Activated CD4-positive, CD25-positive, alpha-beta regulatory T cell (primary cell): ENCODE measurements around the gene BOLA3.
"Not testable (repeated sequence)": the region's sequence is repeated elsewhere in the genome, so short reads cannot be mapped to it uniquely, and the experiment has no call there.

Experiments
- DNase-seq, 4 experiments: peaks; one replicate each; lab custom pipeline; 2025; lab: John Stamatoyannopoulos, UW

Gene BOLA3, protein sequence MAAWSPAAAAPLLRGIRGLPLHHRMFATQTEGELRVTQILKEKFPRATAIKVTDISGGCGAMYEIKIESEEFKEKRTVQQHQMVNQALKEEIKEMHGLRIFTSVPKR

DNA sequence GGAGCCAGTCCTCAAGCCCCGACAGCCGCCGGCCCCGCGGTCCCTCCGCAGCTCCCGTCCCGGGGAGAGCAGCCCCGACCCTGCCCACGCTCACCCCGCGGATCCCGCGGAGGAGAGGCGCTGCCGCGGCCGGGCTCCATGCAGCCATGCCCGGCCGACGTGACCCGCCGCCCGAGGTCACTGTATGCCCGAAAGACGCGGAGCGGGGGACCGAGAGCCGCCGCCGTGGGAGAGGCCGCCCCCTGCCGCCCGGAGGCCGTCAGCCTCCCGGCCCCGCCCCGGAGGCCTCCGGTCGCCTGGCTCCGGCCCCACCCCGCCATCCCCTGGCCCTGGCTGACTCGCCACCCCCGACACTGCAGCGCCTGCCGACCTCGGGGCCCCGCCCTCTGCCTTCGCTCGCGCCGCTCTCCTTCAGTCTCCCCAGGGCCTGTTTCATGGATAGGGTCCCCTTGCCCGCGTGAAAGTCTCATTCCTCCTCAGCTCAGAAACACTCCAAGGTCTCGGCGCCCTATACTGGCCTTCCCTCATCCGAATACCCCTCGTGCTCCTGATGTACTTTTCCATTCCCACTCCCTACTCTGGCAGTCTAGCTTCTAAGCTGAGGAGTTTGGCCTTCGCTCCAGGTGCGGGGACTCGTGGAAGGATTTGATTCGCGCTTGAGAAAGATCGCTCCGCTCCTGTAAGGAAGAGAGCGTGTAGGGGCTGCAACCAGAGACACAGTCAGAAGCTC, at the start of gene BOLA3:
Gene BOLA3 (minus strand): TSS at position 186 of the 730 bp plus-strand sequence. CDS start 38 bp downstream, at position 148.
- peak; percentile 67 to 71 (median 70) for DNase-seq

DNA sequence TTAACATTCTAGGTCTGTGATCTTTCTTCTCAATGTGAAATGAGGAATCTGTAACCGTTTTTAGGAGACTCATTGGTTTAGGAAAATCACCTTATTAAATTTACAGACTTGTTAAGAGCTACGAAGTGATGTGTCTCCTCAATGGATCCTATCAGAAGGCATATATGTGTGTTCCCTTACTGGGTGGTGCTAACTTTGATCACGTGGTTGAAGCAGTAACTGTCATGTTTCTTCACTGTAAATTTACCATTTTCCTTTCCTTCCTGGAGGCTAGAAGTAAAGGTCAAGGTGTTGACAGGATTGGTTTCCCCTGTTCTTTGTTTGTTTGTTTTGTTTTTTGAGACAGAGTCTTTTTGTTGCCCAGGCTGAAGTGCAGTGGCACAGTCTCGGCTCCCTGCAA, 49.3 kb upstream of the BOLA3 start:
- no peak for DNase-seq

DNA sequence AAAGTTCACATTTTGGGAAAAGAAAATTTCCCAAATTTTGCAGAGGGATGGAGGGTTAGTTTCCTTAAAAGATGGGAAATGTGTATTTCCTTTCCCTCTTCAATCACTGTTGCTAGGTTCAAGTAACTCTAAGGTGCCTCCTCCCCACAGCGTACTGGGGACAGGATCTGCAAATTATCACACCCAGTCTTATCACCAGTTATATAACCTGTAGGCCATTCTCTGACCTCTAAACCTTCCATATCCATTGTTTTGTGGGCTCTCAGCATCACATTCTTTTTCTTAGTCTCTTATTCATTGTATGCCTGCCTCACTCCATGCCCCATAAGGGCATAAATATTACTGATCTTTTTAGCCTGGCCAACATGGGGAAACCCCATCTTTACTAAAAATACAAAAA, 47.1 kb upstream of the BOLA3 start:
- no peak for DNase-seq

DNA sequence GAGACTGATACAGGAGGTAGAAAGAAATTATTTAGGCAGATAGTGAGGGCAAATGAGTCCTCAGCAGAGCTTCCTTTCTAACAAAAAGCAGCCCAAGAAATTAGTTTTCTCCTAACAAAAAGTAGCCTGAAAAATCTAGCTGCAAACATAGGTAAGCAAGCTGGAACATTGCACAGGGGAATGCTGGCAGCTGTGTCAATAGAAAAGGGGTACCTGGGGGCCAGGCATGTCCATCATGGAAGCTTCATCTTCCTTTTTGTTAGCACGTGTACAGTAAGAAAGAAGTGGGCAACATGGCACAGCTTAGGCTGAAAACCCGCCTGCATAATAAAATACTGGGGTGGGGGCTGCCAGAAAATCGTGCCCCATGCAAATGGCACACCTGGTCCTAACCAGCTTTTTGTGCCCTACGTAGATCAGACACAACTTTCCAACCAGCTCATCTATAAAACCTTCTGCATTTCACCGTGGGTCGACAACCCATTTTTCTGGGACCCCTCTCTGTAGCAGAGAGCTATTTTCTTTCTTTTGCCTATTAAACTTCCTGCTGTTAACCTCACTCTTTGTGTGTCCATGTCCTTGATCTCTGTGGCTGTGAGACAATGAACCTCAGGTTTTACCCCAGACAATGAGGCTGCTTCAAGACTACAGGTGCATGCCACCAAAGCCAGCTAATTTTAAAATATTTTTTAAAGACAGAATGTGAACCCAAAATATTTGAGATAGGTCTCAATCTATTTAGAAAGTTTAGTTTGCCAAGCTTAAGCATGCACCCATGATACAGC, 44.1 kb upstream of the BOLA3 start:
- DNase-seq: no peak

DNA sequence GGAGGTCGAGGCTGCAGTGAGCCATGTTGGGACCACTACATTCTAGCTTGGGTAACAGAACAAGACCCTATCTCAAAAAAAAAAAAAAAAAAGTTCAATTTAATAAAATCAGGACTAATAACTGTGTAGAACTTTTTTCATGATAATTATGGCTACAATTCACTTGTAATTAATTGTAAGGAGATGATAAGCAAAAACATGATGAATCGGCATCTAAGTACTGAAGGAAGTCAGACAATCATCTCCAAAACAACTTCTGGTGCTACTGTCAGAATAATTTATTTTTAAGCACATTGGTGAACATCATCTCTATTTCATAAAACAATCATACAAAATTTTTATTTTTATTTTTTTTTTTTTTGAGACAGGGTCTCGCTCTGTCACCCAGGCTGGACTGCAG, 41.0 kb upstream of the BOLA3 start:
- no peak for DNase-seq

DNA sequence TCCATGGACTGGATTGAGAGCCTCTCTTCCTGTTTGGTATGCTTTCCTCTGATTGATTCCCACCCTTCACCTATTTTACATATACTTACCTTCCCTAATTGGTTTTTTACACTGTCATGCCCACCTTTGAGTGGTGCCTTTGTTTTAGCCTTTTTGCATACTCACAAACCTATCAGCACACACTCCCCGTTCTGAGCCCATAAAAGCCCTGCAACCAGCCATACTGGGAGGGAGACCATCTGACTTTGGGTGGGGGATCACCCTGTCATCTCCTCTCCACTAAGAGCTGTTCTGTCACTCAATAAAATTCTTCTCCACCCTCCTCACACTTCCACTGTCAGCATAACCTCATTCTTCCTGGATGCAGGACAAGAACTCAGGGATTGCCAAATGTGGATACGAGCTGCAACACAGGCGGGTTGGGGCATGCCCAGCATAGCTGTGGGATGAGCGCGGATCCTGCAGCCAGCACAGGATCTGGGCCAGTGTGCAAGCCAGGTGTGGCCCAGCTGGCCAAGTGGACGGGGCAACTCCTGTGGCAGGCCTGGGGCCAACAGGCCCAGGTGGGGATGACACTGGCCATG, 40.4 kb upstream of the BOLA3 start:
- no peak for DNase-seq

DNA sequence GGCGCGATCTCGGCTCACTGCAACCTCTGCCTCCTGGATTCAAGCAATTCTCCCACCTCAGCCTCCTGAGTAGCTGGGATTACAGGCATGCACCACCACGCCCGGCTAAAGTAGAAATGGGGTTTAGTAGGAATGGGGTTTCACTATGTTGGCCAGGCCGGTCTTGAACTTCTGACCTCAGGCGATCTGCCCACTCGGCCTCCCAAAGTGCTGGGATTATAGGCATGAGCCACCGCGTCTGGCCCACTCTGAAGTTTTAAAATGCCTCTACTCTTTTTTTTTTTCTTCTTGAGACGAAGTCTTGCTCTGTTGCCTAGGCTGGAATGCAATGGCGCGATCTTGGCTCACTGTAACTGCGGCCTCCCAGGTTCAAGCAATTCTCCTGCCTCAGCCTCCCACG, 39.0 kb upstream of the BOLA3 start:
- DNase-seq: not testable (repeated sequence)

DNA sequence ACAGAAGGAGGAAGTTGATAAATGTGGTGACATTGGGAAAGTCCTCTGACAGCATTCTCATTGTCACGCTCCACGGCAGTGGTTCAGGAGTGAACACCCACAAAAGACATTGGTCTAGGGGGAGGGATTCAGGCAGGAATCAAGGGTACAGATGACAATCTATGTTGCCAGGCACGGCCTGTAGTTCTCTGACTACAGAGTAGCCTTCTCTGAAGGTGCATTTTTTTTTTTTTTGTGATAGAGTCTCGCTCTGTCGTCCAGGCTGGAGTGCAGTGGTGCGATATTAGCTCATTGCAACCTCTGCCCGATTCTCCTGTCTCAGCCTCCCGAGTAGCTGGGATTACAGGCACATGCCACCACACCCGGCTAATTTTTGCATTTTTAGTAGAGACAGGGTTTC, 38.3 kb upstream of the BOLA3 start:
- DNase-seq: no peak

DNA sequence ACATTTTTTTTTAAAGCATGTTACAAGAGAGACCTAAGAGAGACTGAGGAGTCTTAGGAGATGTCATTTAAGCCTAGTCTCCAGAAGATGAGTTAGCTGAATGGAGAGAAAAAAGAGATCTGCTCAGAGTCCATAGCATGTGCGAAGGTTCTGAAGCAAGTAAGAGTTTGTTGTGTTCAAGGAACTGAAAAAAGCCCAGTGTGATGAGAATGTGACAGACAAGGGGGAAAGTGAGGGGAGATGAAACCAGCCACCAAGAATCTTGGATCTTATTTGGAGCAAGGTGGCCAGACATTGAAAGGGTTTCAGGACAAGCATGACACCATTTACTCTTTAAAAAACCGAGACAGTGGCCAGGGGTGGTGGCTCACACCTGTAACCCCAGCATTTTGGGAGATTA, 36.2 kb upstream of the BOLA3 start:
- DNase-seq: no peak

DNA sequence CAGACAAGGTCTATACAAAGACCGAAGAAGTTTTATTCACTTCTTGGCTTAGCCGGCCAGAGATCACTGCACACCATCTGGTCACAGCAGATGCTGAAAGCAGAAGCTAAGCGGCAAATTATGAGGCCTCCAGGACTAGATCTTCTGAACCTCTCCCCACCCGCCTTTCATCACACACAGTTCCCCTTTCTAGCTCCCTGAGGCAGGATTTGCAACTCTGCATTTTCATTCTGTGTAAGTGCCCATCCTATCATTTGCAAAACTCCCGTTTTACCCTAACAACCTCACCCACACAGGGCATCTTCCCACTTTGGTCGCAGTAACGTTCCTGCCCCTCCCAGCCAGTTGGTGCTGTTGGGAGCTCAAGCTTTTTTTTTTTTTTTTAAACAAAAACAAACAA, 34.0 kb upstream of the BOLA3 start:
- no peak for DNase-seq

DNA sequence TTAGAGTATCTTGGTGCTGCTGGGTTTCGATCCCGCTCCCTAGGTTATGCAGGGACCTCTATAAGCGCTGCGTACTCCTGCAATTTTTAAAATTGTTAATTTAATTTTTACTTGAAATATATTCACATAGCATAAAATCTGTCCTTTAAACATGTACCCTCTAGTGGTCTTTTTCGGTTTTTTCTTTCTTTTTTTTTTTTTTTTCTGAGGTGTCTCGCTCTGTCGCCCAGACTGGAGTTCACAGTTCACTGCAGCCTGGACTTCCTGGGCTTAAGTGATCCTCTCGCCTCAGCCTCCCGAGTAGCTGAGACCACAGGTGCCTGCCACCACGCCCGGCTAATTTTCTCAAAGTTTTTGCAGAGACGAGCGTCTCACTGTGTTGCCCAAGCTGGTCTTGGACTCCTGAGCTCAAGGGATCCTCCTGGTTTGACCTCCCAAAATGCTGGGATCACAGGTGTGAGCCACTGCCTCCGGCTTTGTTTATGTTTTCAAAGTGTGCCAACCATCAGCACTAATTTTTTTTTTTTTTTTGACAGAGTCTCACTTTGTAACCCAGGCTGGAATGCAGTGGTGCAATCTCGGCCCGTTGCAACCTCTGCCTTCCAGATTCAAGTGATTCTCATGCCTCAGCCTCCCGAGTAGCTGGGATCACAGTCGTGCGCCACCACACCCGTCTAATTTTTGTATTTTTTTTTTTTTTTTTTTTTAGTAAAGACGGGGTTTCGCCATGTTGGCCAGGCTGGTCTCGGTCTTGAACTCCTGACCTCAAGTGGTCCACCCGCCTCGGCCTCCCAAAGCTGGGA, 31.6 kb upstream of the BOLA3 start:
- no peak for DNase-seq

DNA sequence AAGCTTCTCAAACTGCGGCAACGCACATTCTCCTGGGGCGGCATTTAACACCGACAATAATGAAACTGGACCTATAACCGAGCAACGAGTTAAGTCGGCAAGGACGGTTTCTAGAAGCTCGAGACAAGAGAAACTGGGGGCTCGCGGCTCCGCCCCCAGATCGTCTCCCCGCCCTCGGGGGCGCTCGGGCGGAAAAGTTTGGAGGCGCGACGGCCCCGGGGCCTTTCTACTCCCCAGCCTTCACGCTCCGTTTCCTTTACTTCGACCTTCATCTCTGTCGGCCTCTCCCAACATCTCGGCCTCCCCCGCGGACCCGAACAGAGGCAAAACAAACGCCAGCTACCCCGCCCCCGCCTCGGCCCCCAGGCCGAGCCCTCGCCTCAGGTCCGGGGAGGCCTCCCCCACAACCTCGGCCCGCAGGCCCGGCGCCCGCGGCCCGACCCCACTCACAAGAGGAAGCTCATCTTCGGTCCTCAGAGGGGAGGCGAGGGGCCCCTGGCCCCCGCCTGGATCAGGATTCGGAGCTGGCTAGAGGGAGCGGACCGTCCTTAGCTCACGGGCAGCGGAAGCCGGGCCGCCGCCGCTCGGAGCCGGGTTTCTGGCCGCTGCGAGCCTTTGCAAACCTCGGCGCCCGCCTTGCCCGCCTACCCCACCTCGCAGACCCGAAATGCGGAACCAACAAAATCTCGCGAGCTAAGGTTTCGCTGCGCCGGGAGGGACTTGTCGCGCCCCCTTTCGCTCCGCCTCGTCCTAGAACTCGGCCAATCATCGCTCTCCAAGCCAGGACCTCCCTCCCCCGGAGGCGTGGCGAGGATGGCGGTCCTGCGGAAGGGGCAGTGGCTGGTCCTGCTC, 30.7 kb upstream of the BOLA3 start, which contains the start of gene MOB1A:
Gene MOB1A (minus strand): TSS at position 669 of the 852 bp plus-strand sequence. CDS start 205 bp downstream, at position 464.
- DNase-seq: peak; percentile 88 to 95 (median 93)

DNA sequence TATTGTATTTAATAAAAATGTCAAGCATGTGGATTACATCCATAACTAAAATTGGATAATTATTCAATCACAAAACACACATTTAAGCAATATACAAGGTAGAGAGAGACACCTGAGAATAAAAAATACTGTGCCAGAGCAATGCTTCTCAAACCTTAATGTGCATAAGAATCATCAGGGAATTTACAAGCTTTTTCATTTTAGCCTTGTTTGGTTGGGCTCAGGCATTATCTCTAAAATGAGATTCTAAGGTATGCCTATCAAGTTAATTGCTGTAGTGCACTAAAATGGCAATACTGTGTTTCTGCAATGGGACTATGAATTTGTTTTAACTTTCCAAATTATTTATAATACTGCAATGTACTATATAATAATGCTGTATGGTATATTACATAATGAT, 30.0 kb upstream of the BOLA3 start:
- no peak for DNase-seq

DNA sequence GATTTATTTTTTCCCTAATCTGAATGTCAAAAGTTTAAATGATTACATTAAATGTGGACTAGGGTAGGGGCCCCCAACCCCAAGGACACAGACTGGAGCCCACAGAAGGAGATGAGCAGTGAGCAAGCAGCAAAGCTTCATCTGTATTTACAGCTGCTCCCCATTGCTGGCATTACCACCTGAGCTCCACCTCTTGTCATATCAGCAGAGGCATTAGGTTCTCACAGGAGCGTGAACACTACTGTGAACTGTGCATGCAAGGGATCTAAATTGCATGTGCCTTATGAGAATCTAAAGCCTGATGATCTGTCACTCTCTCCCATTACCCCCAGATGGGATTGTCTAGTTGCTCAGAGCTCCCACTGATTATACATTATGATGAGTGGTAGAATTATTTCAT, 27.2 kb upstream of the BOLA3 start:
- no peak for DNase-seq

DNA sequence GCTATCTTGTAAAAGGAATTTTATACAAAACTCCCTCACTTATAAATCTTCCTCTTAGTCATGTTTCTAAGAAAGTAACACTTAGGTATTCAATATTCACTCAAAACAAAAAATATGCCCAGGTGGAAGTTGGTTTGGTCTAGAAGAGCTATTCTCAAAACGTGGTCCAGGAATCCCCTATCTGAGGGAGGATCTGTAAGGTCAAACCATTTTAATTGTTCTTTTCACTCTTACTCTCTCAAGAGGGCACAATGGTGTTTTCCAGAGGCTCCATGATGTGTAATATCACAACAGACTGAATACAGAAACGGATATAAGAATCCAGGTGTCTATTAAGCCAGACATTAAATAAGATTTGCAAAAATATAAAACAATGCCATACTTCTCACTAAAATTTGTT, 21.0 kb upstream of the BOLA3 start:
- no peak for DNase-seq

DNA sequence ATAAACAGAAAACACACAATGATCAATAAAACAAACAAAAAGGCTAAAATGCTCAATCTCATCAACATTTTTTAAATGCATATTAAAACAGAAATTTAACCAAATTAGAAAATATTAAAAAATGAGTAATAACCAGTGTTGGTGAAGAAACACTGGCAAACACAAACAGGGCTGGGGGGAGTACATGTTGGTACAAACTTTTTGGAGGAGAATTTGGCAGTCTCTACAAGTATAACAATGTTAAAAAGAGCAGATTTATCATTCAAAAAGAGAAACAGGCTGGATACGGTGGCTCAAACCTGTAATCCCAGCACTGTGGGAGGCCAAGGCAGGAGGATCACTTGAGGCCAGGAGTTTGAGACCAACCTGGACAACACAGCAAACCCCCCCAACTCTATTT, 17.0 kb upstream of the BOLA3 start:
- no peak for DNase-seq

DNA sequence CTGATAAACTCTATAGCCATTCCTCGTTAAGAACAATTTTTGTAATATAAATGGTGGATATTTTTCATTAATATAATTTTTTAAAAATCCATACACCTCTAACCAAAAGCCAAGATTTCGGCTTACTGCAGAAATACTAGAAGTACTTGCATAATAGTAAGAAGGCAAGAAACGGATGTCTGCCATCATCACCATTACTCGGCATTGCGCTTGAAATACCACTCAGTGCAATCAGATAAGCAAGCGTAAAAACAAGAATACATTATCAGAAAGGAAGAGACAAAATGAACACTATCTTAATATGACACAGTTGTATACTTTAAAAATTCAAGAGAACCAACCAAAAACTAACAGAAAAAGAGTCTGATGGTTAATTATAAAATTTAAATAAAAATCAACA, 15.2 kb upstream of the BOLA3 start:
- DNase-seq: no peak

DNA sequence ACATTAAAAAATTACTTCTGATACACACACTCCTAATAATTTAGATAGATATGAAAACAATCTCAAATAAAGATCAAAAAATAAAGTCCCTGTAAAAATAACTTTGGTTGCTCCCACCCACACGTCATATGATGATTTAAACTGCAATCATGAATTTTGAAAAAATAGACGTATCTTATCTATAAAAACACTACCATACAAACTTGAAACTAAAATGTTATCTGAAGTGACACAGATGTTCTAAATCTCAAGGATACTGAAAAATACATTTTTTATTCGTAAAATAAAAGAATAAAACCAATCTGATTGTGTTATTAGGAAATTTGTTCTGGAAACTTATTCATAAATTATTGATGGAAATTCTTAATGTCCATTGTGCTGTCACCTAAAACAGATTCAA, 8.1 kb upstream of the BOLA3 start:
- DNase-seq: no peak

DNA sequence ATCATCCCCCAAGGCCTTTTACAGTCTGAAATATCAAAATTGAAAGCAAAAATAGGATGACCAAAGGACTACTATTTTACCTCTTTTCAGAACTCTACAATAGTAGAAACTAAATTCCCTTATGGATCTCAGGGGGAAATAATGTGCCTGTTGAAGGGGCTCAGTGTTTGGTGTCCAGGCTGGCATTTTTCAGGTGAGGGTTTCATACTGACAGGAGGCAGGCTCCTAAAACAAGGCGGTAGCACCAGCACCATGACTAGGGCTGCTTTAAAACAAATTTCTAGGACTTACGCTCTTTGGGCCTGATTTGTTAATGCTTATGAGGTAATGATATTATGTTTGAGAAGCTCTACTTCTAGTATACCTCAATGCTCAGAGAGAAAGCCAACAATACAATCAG, 5.2 kb upstream of the BOLA3 start:
- no peak for DNase-seq

DNA sequence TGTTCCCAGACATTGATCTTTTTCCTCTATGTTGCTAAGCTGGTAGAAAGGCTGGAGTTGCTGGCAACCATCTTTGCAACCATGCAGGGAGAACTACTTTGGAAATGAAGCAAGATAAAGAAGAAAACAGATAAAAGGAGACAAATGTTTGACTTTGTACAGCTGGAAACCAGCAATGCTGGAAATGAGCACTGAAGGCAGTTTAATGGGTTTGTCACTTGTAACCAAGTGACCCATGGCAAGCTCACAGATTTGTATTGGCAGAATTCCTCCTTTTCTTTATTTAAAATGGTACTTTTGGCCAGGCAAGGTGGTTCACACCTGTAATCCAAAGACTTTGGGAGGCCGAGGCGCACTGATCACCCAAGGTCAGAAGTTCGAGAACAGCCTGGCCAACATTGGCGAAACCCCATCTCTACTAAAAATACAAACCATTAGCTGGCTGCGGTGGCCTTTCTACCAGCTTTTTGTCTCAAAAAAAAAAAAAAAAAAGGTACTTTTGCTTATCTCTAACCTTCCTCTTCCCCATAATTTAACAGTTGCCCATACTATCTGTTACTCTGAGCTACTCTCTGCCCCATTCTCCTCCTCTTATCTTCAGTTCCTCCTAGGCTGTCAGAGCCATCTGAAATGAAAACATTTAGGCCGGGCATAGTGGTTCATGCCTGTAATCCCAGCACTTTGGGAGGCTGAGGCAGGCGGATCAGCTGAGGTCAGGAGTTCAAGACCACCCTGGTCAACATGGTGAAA, 2.0 kb upstream of the BOLA3 start:
- no peak for DNase-seq

DNA sequence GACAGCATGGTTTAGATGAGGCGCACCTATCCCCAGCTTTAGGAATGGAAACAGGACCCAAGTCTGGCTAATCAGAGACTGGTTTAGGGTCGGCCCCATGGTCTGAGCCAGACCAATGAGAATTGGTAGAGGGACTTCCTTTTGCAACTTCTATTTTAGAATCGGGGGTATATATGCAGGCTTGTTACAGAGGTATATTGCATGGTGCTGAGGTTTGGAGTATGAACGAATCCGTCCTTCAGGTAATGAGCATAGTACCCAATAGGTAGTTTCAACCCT, 1.5 kb upstream of the BOLA3 start:
- DNase-seq: no peak
